GM19193 (cell line): ENCODE measurements around the gene GNGT2.

Experiments used
- POLR2A ChIP-seq: IDR thresholded peaks from 4 replicates; pipeline ENCODE4 v1.6.1; 2011; ENCODE audit not compliant: insufficient read depth, insufficient read length; ENCODE audit errors: extremely low read depth

Gene GNGT2

GRCh38 chr17:49197346-49197998 is 12.9 kb downstream of the GNGT2 start:
- no peak for TF ChIP-seq POLR2A

DNA sequence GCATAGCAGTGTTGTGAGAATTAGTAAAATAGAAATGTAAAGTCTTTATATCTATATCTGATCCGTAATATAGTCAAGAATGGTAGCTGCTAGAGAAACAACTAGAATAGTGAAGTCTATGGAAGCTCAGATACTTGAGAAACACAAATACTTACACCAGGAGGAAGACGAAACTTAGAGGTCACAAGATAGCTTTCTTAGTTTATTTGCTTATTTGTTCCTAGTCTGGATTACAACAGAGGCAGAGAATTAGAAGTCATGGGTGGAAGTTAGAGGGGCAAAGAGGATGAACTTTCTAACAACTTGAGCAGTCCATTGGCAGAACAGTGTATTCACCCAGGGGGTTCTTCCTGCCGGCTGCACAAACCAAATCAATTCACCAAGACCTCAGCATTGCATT is 13.9 kb downstream of the GNGT2 start:
- no peak for TF ChIP-seq POLR2A

DNA sequence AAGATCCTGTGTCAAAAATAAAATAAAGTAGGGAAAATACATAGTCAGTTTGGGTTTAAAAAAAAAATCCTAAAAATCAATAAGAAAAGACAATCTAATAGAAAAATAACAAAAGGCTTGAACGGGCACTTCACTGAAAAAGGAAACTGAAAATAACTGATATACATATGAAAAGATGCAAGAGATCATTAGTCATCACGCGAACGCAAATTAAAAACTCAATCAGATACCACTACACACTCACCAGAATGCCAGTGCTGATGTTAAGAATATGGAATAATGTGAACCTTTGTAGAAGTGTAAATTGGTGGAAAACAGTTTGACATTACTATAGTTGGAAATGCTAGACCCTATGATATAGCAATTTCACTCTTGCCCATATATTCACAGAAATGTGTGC is 14.6 kb downstream of the GNGT2 start:
- no peak for TF ChIP-seq POLR2A

GRCh38 chr17:49194297-49194607 is 16.1 kb downstream of the GNGT2 start:
- TF ChIP-seq POLR2A = no peak

GRCh38 chr17:49193513-49194296 is 16.7 kb downstream of the GNGT2 start:
- peak; percentile 23 for TF ChIP-seq POLR2A

DNA sequence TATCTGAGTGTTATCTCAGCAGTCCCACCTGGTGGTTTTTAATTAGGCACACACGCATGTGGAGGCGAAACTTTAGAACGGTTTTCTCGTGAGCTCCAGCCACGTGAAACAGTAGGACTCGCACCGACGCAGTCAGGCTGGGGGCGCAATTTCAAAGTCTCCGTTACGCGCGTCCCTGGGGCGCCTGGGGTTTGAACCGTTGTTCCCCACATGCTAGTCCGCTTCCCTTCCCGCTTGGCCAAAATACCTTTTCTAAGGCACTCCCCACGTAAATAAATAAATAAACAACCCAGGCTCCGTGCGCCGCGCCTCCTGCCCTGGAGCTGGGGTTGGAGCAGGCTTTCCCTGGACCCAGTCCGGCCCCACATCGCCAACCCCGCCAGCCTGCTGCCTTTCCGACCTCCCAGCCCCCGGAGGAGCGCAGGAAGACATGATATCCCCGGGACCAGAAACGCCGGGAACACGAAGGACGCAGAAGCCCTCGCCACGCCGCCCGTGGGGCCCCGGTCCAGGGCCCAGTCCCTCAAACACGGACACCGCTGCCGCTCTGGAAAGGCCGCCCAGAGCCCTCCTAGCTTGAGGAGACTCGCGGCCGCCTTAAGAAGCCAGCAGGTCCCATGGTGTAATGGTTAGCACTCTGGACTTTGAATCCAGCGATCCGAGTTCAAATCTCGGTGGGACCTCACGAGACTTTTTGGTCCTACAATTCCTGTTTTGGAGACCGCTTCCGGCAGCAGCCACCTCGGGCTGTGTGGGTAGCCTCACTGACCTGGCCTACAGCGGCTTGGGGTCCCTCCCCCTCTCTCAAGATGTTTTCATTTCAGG is 18.2 kb downstream of the GNGT2 start:
- TF ChIP-seq POLR2A = peak; percentile 69

- TF ChIP-seq POLR2A = no peak
These were observed 18.9 kb downstream of the GNGT2 start for GRCh38 chr17:49191409-49191916.

DNA sequence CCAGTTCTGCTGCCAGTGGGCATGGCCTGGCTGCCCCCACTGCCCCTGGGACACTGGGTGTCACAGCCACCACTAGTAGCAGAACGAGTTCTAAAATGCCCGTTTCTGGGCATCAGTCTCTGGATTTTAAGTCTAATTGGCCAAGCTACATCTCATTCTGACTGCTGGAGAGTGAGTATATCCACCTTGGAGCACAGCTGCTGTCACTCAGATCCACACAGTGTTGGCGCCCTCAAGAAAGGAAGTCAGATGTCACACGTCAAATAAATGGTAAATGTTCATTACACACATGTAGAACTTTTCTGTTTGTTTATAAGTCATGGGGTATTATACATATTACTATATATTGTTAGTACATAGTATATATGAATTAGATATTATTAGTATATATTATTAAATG is 19.4 kb downstream of the GNGT2 start:
- TF ChIP-seq POLR2A = no peak

DNA sequence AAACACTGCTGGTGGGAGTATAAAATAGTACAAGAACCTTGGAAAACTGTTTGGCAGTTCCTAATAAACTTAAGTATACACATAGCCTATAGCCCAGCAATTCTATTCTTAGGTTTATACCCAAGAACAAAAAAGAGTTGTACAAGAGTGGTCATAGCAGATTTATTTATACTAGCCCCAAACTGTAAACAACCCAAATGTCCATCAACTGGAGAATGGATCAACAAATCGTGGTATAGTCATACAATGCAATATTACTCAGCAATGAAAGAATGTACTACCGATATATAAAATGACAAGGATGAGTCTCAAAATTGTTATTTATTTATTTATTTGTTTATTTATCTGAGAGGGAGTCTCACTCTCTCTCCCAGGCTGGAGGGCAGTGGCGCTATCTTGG is 23.1 kb downstream of the GNGT2 start:
- no peak for TF ChIP-seq POLR2A

GRCh38 chr17:49183801-49184200 is 26.6 kb downstream of the GNGT2 start:
- TF ChIP-seq POLR2A = no peak

DNA sequence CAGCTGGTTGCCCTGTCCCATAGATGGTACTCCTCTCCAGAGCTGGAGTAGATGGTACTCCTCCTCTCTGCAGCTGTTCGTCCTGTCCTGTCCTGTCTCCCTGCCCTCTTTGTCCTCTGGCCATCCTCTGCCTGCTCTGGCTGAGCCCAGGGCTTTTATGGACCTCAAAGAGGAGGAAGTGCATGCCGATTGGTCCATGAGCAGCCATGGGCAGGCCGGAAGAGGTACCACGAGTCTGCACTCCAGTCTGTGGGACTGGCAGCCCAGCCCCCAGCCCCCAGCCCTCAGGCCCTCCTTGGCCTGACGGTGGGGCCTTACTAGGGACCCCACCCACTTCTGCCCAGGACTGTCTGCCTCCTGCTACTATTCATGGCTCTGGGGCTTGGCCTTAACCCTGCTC is 27.0 kb downstream of the GNGT2 start:
- TF ChIP-seq POLR2A = no peak

GRCh38 chr17:49180998-49181635 is 29.3 kb downstream of the GNGT2 start:
- no peak for TF ChIP-seq POLR2A

GRCh38 chr17:49180303-49180702 is 30.1 kb downstream of the GNGT2 start:
- TF ChIP-seq POLR2A = no peak

- no peak for TF ChIP-seq POLR2A
These were observed 40.2 kb downstream of the GNGT2 start for GRCh38 chr17:49170216-49170615.

DNA sequence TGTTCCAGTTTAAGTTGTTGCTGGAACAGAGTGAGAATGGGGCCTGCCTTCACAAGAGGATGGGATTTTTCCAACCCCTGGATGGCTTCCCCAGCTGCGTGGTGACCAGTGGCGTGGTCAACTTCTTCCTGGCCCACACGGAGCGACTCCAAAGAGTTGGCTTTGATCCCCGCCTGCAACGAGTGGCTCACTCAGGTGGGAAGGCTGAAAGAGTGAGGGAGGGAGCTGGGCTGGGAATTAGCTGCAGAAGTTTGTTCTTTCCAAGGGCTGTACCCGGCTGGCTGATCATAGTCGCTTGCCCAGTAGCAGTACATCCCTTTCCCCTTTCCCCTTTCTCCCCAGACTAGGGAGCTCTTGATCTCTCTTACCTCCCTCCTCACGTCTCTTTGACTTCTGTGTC is 41.7 kb downstream of the GNGT2 start:
- TF ChIP-seq POLR2A = no peak
